Liver (tissue), 9 donors: Measurements from ENCODE around the gene HNMT. TPM values are rescaled to one million over a fixed set of nuclear protein-coding genes. Genes with fewer than 3 reads are reported as not detected.

Experiments
- DNase-seq: peaks from one replicate; pipeline ENCODE4 v3.0.0-alpha.2; 2017; ENCODE audit warnings: low spot score
- H3K27ac ChIP-seq, 2 donors: one replicate each; pipeline ENCODE4 v1.7.0; 2013; ENCODE audit warnings: inconsistent platforms in 2 of 2, low read length in 2 of 2, control low read depth in 1 of 2, low read depth in 1 of 2, mild to moderate bottlenecking in 1 of 2
- H3K27me3 ChIP-seq, 4 donors: one replicate each; pipeline versions ENCODE4 v1.6.1 to v1.7.0; 2013; ENCODE audit warnings: low read length in 3 of 4, inconsistent platforms in 1 of 4, mild to moderate bottlenecking in 1 of 4, moderate library complexity in 1 of 4; ENCODE audit not compliant: control insufficient read depth in 4 of 4, insufficient read depth in 4 of 4
- H3K36me3 ChIP-seq, 4 donors: one replicate each; pipeline versions ENCODE4 v1.6.1 to v1.7.0; 2013; ENCODE audit warnings: low read length in 3 of 4, mild to moderate bottlenecking in 3 of 4, low read depth in 1 of 4, moderate library complexity in 1 of 4; ENCODE audit not compliant: control insufficient read depth in 4 of 4, insufficient read depth in 3 of 4
- H3K4me1 ChIP-seq, 4 donors: one replicate each; pipeline versions ENCODE4 v1.6.1 to v1.7.0; 2013; ENCODE audit warnings: low read length in 3 of 4, mild to moderate bottlenecking in 3 of 4, moderate library complexity in 1 of 4; ENCODE audit not compliant: control insufficient read depth in 4 of 4, insufficient read depth in 4 of 4
- H3K4me3 ChIP-seq, 3 donors: one replicate each; pipeline versions ENCODE4 v1.6.1 to v1.7.0; 2013; ENCODE audit warnings: low read length in 3 of 3, control low read depth in 1 of 3, low read depth in 1 of 3, mild to moderate bottlenecking in 1 of 3
- H3K9ac ChIP-seq, 2 donors: one replicate each; pipeline ENCODE4 v1.7.0; 2013; ENCODE audit warnings: low read length in 2 of 2, mild to moderate bottlenecking in 2 of 2, moderate library complexity in 2 of 2, control low read depth in 1 of 2, low read depth in 1 of 2
- H3K9me3 ChIP-seq, 4 donors: one replicate each; pipeline versions ENCODE4 v1.6.1 to v1.7.0; 2013; ENCODE audit warnings: low read length in 3 of 4; ENCODE audit not compliant: control insufficient read depth in 4 of 4
- EGR1 ChIP-seq, 2 donors: IDR thresholded peaks; 2 replicates each; pipeline ENCODE4 v1.6.1; 2016 to 2018; ENCODE audit warnings: antibody characterized with exemption in 2 of 2, low read depth in 2 of 2
- FOXA1 ChIP-seq: IDR thresholded peaks from 2 replicates; pipeline ENCODE4 v1.6.1; 2016; ENCODE audit warnings: antibody characterized with exemption
- FOXA2 ChIP-seq: IDR thresholded peaks from 2 replicates; pipeline ENCODE4 v1.6.1; 2016; ENCODE audit warnings: antibody characterized with exemption
- GABPA ChIP-seq, 2 donors: IDR thresholded peaks in 1 of 2; conservative IDR thresholded peaks in 1 of 2; 2 replicates each; pipeline ENCODE4 v1.6.1; 2016; ENCODE audit warnings: antibody characterized with exemption in 2 of 2, mild to moderate bottlenecking in 1 of 2, moderate library complexity in 1 of 2
- HNF4A ChIP-seq, 2 donors: conservative IDR thresholded peaks; 2 replicates each; pipeline ENCODE4 v1.6.1; 2016; ENCODE audit warnings: antibody characterized with exemption in 2 of 2, mild to moderate bottlenecking in 2 of 2
- HNF4G ChIP-seq: IDR thresholded peaks from 2 replicates; pipeline ENCODE4 v1.6.1; 2016; ENCODE audit warnings: antibody characterized with exemption
- JUND ChIP-seq, 2 donors: IDR thresholded peaks; 2 replicates each; pipeline ENCODE4 v1.6.1; 2016; ENCODE audit warnings: antibody characterized with exemption in 2 of 2
- NR2F2 ChIP-seq: IDR thresholded peaks from 2 replicates; pipeline ENCODE4 v1.6.1; 2016; ENCODE audit warnings: antibody characterized with exemption
- RAD21 ChIP-seq, 2 donors: IDR thresholded peaks; 2 replicates each; pipeline ENCODE4 v1.6.1; 2016; ENCODE audit warnings: antibody characterized with exemption in 2 of 2, mild to moderate bottlenecking in 2 of 2
- SP1 ChIP-seq: IDR thresholded peaks from 2 replicates; pipeline ENCODE4 v1.6.1; 2018; ENCODE audit warnings: antibody characterized with exemption, mild to moderate bottlenecking
- TAF1 ChIP-seq: conservative IDR thresholded peaks from 2 replicates; pipeline ENCODE4 v1.6.1; 2016; ENCODE audit warnings: antibody characterized with exemption, mild to moderate bottlenecking
- YY1 ChIP-seq: IDR thresholded peaks from 2 replicates; pipeline ENCODE4 v1.6.1; 2016; ENCODE audit warnings: antibody characterized with exemption, mild to moderate bottlenecking
- WGBS: extraction: QIAGEN DNeasy Blood & Tissue Kit; methylation state at CpG from one replicate; pipeline ENCODE4 v1.1.7; 2013; 5-methylcytosine and 5-hydroxymethylcytosine counted together
- polyA plus RNA-seq, 2 donors: library from polyadenylated mRNA; stranded (reverse) in 1 of 2; unstranded in 1 of 2; fragments of 200-250 nt in 1 of 2; fragments of >200 nt in 1 of 2; fragmentation: Nextera tagmentation in 1 of 2; extraction: Ambion mirVana in 1 of 2; gene quantifications; one replicate each; pipeline versions ENCODE4 v1.2.1 to v1.2.3, GENCODE V29; 2013 to 2015
- total RNA-seq, 2 donors: library from RNA; depleted of rRNA; stranded (reverse); fragments of >200 nt; gene quantifications; one replicate each; pipeline ENCODE4 v1.2.3, GENCODE V29; 2014
- TF ChIP-seq, protein P1 (sequence below): fragments of 150-350 bp; IDR thresholded peaks from 2 replicates; pipeline ENCODE4 v1.5.1; 2017; ENCODE audit warnings: improper control_type of control experiment, low read depth, low read length; ENCODE audit not compliant: missing input control
- TF ChIP-seq, protein P2 (sequence below): IDR thresholded peaks from 2 replicates; pipeline ENCODE4 v1.6.1; 2016; ENCODE audit warnings: antibody characterized with exemption, mild to moderate bottlenecking
- TF ChIP-seq, protein P3 (sequence below): IDR thresholded peaks from 2 replicates; pipeline ENCODE4 v1.6.1; 2016; ENCODE audit warnings: antibody characterized with exemption
- donor health status: healthy.
- donor health status: healthy.
- donor health status: healthy.
- donor health status: healthy.
- donor health status: healthy.

HNMT gene
- total and polyA plus RNA-seq, 4 donors: 44.4 to 103 (median 78.5) TPM

DNA sequence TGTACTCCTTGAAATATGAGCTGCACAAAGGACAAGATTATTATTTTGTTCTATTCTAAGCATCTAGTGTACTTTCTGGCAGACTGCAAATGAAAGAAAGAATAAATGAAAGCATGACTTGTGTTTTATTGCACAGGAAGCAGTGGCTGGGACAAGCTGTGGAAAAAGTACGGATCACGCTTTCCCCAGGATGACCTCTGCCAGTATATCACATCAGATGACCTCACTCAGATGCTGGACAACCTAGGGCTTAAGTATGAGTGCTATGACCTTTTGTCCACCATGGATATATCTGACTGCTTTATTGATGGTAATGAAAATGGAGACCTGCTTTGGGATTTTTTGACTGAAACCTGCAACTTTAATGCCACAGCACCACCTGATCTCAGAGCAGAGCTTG is 49.4 kb downstream of the HNMT start (continued):
- TF ChIP-seq, protein P1, sequence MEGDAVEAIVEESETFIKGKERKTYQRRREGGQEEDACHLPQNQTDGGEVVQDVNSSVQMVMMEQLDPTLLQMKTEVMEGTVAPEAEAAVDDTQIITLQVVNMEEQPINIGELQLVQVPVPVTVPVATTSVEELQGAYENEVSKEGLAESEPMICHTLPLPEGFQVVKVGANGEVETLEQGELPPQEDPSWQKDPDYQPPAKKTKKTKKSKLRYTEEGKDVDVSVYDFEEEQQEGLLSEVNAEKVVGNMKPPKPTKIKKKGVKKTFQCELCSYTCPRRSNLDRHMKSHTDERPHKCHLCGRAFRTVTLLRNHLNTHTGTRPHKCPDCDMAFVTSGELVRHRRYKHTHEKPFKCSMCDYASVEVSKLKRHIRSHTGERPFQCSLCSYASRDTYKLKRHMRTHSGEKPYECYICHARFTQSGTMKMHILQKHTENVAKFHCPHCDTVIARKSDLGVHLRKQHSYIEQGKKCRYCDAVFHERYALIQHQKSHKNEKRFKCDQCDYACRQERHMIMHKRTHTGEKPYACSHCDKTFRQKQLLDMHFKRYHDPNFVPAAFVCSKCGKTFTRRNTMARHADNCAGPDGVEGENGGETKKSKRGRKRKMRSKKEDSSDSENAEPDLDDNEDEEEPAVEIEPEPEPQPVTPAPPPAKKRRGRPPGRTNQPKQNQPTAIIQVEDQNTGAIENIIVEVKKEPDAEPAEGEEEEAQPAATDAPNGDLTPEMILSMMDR: no peak

DNA sequence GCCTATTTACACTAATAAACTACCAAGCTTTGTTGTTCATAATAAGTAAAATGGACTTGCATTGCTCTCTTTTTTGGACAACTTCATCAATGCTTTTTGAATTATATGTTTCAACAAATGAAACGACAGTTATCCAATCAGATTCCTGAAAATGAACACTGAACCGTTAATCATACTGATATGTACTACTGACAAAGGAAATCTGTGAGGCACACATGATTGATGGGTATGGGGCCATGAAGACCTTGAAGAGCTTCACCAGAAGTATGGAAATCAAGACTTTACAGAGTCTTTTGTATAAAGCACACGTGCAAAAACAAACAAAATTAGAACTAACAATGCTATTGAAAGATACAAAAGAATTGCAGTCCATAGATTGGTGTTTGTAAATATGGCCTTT is 51.2 kb downstream of the HNMT start:
- no peak for DNase-seq
- WGBS: 94% methylated on average over 3 of the region's 3 CpGs
- H3K4me3 ChIP-seq: no peak overlapping the region
- no peaks in the 10 kb centered on the region for H3K9me3 ChIP-seq
- H3K27ac ChIP-seq: no peak overlapping the region
- H3K9ac ChIP-seq: no peak overlapping the region
- no peaks in the 10 kb centered on the region for H3K4me1 ChIP-seq
- H3K27me3 ChIP-seq: no peaks in the 10 kb centered on the region
- TF ChIP-seq TAF1 (no peak), HNF4A (conservative IDR thresholded peaks at IDR 0.05) (no peak), FOXA2 (no peak), FOXA1 (no peak), GABPA (IDR thresholded peaks at IDR 0.05 in 1 of 2, conservative IDR thresholded peaks at IDR 0.05 in 1 of 2) (no peak), NR2F2 (no peak), JUND (IDR thresholded peaks at IDR 0.05) (no peak)
- TF ChIP-seq, protein P1: no peak
- TF ChIP-seq, protein P2, sequence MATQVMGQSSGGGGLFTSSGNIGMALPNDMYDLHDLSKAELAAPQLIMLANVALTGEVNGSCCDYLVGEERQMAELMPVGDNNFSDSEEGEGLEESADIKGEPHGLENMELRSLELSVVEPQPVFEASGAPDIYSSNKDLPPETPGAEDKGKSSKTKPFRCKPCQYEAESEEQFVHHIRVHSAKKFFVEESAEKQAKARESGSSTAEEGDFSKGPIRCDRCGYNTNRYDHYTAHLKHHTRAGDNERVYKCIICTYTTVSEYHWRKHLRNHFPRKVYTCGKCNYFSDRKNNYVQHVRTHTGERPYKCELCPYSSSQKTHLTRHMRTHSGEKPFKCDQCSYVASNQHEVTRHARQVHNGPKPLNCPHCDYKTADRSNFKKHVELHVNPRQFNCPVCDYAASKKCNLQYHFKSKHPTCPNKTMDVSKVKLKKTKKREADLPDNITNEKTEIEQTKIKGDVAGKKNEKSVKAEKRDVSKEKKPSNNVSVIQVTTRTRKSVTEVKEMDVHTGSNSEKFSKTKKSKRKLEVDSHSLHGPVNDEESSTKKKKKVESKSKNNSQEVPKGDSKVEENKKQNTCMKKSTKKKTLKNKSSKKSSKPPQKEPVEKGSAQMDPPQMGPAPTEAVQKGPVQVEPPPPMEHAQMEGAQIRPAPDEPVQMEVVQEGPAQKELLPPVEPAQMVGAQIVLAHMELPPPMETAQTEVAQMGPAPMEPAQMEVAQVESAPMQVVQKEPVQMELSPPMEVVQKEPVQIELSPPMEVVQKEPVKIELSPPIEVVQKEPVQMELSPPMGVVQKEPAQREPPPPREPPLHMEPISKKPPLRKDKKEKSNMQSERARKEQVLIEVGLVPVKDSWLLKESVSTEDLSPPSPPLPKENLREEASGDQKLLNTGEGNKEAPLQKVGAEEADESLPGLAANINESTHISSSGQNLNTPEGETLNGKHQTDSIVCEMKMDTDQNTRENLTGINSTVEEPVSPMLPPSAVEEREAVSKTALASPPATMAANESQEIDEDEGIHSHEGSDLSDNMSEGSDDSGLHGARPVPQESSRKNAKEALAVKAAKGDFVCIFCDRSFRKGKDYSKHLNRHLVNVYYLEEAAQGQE: no peak
- H3K36me3 ChIP-seq: peaks cover 0 to 28% (median 15%) of the 10 kb centered on the region in 4 donors

DNA sequence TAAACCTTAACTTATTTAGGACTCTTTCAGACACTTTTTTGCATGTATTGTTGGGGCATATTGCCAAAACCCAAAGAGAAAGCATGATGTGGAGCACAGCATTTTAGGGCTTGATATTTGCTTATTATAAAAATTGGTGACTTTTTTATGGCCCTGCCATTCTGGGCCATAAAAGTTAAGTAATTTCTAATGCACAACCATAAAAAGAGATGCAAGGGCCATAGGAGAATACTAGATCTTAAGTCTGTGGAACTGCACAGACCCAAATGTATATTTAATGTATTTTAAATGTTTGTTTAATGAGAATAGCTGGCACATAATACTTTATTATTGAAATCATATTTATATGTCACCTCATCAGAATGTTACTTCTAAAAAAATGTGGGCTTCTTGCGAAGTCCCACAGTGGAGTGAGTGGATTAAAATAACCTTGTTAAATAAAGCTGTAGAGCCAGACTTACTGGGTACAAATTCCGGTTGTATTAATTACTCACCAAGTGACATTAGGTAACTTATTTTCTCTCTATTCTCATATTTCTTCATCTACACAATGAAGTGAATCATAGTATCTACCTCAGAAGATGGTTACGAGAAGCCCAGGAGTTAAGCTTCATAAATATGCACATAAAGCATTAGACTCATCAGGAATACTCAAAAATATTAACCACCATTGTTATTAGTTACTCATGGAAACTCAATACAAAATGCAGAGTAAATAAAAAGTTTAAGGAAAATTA is 52.2 kb downstream of the HNMT start:
- no peak overlapping the region for H3K9ac ChIP-seq
- DNase-seq: no peak
- no peaks in the 10 kb centered on the region for H3K27me3 ChIP-seq
- H3K27ac ChIP-seq: no peak overlapping the region
- H3K9me3 ChIP-seq: no peaks in the 10 kb centered on the region
- no peak overlapping the region for H3K4me3 ChIP-seq
- WGBS: 92% methylated on average over 3 of the region's 3 CpGs
- H3K4me1 ChIP-seq: no peaks in the 10 kb centered on the region
- H3K36me3 ChIP-seq: peaks cover 0 to 24% (median 15%) of the 10 kb centered on the region in 4 donors
- TF ChIP-seq, protein P3, sequence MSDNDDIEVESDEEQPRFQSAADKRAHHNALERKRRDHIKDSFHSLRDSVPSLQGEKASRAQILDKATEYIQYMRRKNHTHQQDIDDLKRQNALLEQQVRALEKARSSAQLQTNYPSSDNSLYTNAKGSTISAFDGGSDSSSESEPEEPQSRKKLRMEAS: no peak
- no peak for TF ChIP-seq JUND (IDR thresholded peaks at IDR 0.05)
- no peak for TF ChIP-seq EGR1 (IDR thresholded peaks at IDR 0.05; ENCODE audit: low read depth in 2 of 2)
- no peak for TF ChIP-seq HNF4G
- no peak for TF ChIP-seq YY1
- TF ChIP-seq, protein P2: no peak
- no peak for TF ChIP-seq FOXA2
- TF ChIP-seq, protein P1: no peak
- no peak for TF ChIP-seq TAF1
- no peak for TF ChIP-seq RAD21 (IDR thresholded peaks at IDR 0.05)
- TF ChIP-seq NR2F2: no peak
- no peak for TF ChIP-seq SP1
- TF ChIP-seq HNF4A (conservative IDR thresholded peaks at IDR 0.05): no peak
